ENCODE results near the gene FHIT. TPM values are rescaled to one million over a fixed set of nuclear protein-coding genes. Genes with fewer than 3 reads are reported as not detected.

The FHIT gene
- total RNA-seq, 1 donor from 2014 or later = 11.5 TPM

- no peak for DNase-seq (ENCODE audit: low read depth)
- no peaks in the 10 kb centered on the region for H3K27me3 ChIP-seq (ENCODE audit: control insufficient read depth, insufficient read depth, low read length)
- TF ChIP-seq CTCF (IDR thresholded peaks at IDR 0.05; ENCODE audit: insufficient read depth, low read length, poor library complexity, severe bottlenecking) = no peak
- no peaks in the 10 kb centered on the region for H3K36me3 ChIP-seq (ENCODE audit: control insufficient read depth, insufficient read depth, low read length)
- H3K4me3 ChIP-seq (ENCODE audit: low read depth, low read length) = no peak overlapping the region
Measured at GRCh38 chr3:60319179-60319858, 931.9 kb downstream of the FHIT start.

DNA sequence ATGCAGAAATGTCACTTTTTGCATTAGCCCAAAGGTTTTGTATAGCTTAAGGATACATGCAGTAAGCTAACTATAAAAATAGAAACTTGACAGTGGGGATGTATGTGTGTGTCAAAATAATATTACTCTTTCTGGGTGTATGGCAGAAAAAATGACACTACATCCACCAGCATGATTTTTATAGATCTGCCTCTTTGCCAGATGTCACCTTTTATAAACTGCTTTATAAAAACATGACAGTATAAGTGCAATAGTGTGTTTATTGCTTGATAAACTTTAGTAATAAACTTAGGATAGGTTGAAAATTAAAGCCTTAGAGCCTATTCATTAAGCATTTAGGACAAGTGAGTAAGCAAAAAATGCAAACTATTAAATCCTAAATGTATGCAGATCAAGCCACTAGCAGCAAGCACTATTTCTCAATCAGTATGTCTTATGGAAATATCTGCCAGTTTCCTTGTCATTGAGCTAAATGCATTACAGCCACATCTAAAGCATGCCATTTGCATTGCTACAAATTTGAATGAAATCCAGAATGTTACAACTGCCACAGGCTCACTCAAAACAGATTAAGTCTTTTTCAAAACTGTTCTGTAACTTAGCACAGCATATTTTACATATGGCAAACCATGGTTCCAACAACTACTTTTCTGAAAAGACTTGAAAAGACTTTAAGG is 935.0 kb downstream of the FHIT start:
- no peaks in the 10 kb centered on the region for H3K36me3 ChIP-seq (ENCODE audit: control insufficient read depth, insufficient read depth, low read length)
- no peak for TF ChIP-seq CTCF (IDR thresholded peaks at IDR 0.05; ENCODE audit: insufficient read depth, low read length, poor library complexity, severe bottlenecking)
- H3K4me3 ChIP-seq (ENCODE audit: low read depth, low read length) = no peak overlapping the region
- no peaks in the 10 kb centered on the region for H3K27me3 ChIP-seq (ENCODE audit: control insufficient read depth, insufficient read depth, low read length)
- DNase-seq (ENCODE audit: low read depth) = no peak

DNA sequence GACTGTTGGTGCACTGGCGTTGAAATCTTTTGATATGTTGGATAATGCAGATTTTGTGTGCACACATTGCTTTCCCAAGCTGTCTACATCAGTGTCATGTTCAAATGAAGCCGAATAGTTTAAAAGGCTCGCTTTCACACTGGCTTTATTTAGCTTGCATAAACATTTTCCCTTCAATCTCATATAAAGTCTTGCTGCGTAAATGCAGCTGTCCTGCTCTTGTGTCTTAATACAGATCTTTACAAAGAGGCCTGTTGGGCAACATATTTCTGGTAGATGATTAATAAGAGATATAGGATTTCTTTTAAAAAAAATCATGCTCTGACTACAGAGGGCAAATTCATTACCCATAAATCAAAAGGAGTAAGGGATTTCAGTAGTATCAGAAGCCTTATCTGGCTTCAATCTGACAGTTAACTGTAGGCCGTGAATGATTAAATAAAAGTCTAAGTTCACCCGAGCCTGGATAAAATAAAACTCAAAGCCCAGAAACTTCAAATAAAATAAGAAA is 937.2 kb downstream of the FHIT start:
- no peak for TF ChIP-seq CTCF (IDR thresholded peaks at IDR 0.05; ENCODE audit: insufficient read depth, low read length, poor library complexity, severe bottlenecking)
- H3K36me3 ChIP-seq (ENCODE audit: control insufficient read depth, insufficient read depth, low read length) = no peaks in the 10 kb centered on the region

DNA sequence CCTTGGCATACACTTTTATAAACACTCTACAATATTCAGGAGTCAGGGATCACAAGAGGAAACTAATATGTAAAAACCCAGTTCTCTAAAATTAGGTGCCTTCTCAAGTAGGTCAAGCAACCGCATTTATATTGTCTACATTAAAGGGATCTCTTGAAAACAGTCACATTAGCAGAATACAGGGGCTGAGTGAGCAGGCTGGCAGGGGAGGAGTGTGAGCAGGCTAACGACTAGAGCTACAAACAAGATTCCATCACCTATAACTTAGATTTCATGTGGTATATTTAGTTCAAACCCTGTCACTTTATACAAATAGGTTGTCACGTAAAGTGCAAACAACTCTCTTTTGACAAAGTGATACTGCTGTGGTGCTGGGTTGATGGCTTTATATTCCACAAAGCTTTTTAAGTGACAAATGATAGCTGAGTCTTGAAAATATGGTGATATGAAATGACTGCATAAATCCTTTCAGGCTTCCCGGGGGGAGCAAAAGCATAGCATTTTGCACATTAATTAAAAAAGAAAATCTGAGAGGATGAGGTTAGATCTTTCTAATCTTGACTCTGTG is 937.9 kb downstream of the FHIT start:
- TF ChIP-seq CTCF (IDR thresholded peaks at IDR 0.05; ENCODE audit: insufficient read depth, low read length, poor library complexity, severe bottlenecking) = no peak
- Histone ChIP-seq H3K36me3 (ENCODE audit: control insufficient read depth, insufficient read depth, low read length) (no peaks in the 10 kb centered on the region), H3K27me3 (ENCODE audit: control insufficient read depth, insufficient read depth, low read length) (no peaks in the 10 kb centered on the region), H3K4me3 (ENCODE audit: low read depth, low read length) (no peak overlapping the region)
- DNase-seq (ENCODE audit: low read depth) = no peak

More for the DNA sequence above, 937.2 kb downstream of the FHIT start:
- DNase-seq (ENCODE audit: low read depth) = no peak
- no peak overlapping the region for H3K4me3 ChIP-seq (ENCODE audit: low read depth, low read length)
- no peaks in the 10 kb centered on the region for H3K27me3 ChIP-seq (ENCODE audit: control insufficient read depth, insufficient read depth, low read length)

- DNase-seq (ENCODE audit: low read depth) = no peak
- Histone ChIP-seq H3K27me3 (ENCODE audit: control insufficient read depth, insufficient read depth, low read length) (no peaks in the 10 kb centered on the region), H3K36me3 (ENCODE audit: control insufficient read depth, insufficient read depth, low read length) (no peaks in the 10 kb centered on the region), H3K4me3 (ENCODE audit: low read depth, low read length) (no peak overlapping the region)
- TF ChIP-seq CTCF (IDR thresholded peaks at IDR 0.05; ENCODE audit: insufficient read depth, low read length, poor library complexity, severe bottlenecking) = no peak
Measured at GRCh38 chr3:60309539-60310268, 941.5 kb downstream of the FHIT start.

Data from kidney epithelial cell (primary cell).